Nephron progenitor cell (in vitro differentiated cells): ENCODE measurements around the gene LAMA4.
A peak's percentile ranks its signal among the peaks of the same experiment; 100 is the strongest.

Experiments
- DNase-seq: peaks from one replicate; pipeline ENCODE4 v3.0.0; 2021
- H3K27ac Mint-ChIP-seq: 2 replicates; pipeline ENCODE4 v1.8.0; 2021; ENCODE audit warnings: mild to moderate bottlenecking, moderate library complexity, mixed read lengths
- H3K27me3 Mint-ChIP-seq: 2 replicates; pipeline ENCODE4 v1.8.0; 2021; ENCODE audit warnings: mild to moderate bottlenecking, low read depth, mixed read lengths; ENCODE audit not compliant: poor library complexity
- H3K36me3 Mint-ChIP-seq: 2 replicates; pipeline ENCODE4 v1.8.0; 2021; ENCODE audit warnings: low read depth, mixed read lengths
- H3K4me1 Mint-ChIP-seq: 2 replicates; pipeline ENCODE4 v1.8.0; 2021; ENCODE audit warnings: mixed read lengths
- H3K4me3 Mint-ChIP-seq: 2 replicates; pipeline ENCODE4 v1.8.0; 2021; ENCODE audit warnings: mild to moderate bottlenecking, moderate library complexity, mixed read lengths
- H3K9me3 Mint-ChIP-seq: 2 replicates; pipeline ENCODE4 v1.8.0; 2021; ENCODE audit warnings: mild to moderate bottlenecking, moderate library complexity, mixed read lengths
- TF ChIP-seq, protein P1 (sequence below): fragments of 200-600 bp; sonication (generic); IDR thresholded peaks from 2 replicates; pipeline ENCODE4 v1.5.0; 2021; ENCODE audit warnings: antibody characterized with exemption

The LAMA4 gene

DNA sequence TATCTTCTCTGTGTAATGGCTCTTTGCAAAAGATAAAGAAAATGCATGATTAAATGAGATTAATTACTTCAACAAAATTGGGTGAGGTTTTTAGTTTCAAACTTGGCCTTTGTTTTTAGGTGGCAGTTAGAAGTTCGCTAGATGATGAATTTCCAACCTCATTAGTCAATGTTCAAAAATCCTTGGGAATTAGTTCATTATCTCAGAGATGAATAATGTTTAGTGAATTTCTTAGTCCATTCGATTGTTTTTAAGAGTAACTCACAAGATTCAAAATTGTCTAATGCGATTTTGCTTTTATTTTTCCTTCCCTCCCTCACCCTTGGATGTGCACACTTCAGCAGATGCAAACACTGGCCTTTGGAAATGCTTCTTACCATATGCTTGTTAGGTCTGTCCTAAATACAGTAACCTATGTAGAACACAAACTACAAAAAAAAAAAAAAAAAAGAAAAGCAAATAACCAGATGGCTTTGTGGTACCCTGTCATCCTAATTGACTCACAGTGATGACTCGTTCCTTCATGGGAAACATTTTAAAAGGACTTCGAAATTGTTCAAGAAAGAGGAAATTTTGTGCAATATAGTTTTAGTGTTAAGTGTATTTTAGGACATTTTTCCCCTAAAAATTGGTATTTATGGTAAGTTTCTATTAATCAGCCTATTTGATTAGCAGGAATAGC lies 100.3 kb downstream of the LAMA4 start:
- H3K27ac Mint-ChIP-seq, result no peak overlapping the region
- no peaks in the 10 kb centered on the region for H3K9me3 Mint-ChIP-seq
- H3K4me1 Mint-ChIP-seq, result peaks cover 35% of the 10 kb centered on the region
- no peak for DNase-seq
- TF ChIP-seq, protein P1, sequence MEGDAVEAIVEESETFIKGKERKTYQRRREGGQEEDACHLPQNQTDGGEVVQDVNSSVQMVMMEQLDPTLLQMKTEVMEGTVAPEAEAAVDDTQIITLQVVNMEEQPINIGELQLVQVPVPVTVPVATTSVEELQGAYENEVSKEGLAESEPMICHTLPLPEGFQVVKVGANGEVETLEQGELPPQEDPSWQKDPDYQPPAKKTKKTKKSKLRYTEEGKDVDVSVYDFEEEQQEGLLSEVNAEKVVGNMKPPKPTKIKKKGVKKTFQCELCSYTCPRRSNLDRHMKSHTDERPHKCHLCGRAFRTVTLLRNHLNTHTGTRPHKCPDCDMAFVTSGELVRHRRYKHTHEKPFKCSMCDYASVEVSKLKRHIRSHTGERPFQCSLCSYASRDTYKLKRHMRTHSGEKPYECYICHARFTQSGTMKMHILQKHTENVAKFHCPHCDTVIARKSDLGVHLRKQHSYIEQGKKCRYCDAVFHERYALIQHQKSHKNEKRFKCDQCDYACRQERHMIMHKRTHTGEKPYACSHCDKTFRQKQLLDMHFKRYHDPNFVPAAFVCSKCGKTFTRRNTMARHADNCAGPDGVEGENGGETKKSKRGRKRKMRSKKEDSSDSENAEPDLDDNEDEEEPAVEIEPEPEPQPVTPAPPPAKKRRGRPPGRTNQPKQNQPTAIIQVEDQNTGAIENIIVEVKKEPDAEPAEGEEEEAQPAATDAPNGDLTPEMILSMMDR, result no peak
- H3K36me3 Mint-ChIP-seq, result peaks cover 8% of the 10 kb centered on the region
- H3K4me3 Mint-ChIP-seq, result no peak overlapping the region
- peaks cover under 1% of the 10 kb centered on the region for H3K27me3 Mint-ChIP-seq

DNA sequence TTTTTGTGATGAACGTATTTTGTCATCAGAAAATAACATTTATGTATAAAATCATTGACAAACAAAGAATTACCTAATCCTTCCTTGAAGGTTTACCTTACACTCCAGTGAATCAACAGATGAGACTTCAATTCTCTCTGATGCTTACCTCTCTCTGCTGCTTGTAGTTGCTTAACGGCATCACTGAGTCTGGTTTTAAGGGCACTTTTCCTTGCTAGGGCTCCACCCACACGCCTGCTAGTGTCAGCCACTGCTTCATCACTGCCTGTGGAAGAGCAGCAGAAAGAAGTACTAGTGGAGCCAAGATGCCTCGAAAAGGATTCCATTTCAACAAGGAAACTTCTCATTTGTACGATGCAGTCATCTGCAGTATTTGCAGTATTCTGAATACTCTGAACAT lies 104.0 kb downstream of the LAMA4 start:
- DNase-seq, result no peak
- peaks cover 5% of the 10 kb centered on the region for H3K27me3 Mint-ChIP-seq
- TF ChIP-seq, protein P1, result no peak
- H3K4me1 Mint-ChIP-seq, result peaks cover 22% of the 10 kb centered on the region
- peaks cover 4% of the 10 kb centered on the region for H3K36me3 Mint-ChIP-seq
- no peak overlapping the region for H3K27ac Mint-ChIP-seq
- no peak overlapping the region for H3K4me3 Mint-ChIP-seq
- no peaks in the 10 kb centered on the region for H3K9me3 Mint-ChIP-seq

DNA sequence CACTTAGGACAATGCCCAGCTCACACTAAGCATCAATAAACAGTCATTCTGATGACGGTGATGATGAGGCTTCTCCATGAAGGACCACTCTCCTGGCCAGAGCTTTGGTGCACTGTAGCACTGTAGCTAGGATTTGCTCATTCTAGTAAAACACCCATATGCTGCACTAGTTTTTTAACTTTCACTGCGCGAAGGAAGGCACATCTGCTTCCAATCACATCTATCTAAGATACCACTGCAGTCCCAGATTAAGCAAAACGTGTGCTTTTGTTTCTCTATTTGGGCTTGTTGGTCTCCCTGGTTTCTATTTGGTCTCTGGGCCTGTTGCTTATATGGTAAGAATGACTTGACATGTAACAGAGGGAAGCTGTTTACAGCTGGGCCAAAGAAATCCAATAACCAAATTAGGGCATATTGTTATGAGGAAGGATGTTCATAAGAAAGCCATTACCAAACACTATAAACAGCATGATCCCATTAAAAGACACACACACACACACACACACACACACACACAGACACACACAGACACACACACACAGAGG lies 104.6 kb downstream of the LAMA4 start:
- peaks cover 4% of the 10 kb centered on the region for H3K36me3 Mint-ChIP-seq
- DNase-seq, result no peak
- H3K9me3 Mint-ChIP-seq, result no peaks in the 10 kb centered on the region

DNA sequence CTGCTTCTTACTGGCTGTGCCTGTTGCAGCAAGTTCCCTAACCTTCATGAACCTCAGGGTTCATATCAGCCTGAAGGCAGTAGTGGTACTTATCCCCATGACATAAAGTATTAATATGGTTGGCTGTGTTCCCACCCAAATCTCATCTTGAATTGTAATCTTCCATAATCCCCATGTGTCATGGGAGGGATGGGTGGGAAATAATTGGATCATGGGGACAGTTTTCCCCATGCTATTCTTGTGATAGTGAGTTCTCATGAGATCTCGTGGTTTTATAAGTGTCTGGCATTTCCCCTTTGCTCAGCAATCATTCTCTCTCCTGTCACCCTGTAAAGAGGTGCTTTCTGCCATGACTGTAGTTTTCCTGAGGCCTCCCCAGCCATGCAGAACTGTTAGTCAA lies 105.1 kb downstream of the LAMA4 start:
- Mint-ChIP-seq H3K27me3 (peaks cover 5% of the 10 kb centered on the region), H3K4me1 (peaks cover 16% of the 10 kb centered on the region), H3K27ac (peak overlapping the region; percentile 55), H3K9me3 (no peaks in the 10 kb centered on the region), H3K36me3 (peaks cover 4% of the 10 kb centered on the region), H3K4me3 (no peak overlapping the region)
- no peak for DNase-seq
- TF ChIP-seq, protein P1, result no peak

More for the DNA sequence above, 104.6 kb downstream of the LAMA4 start:
- Mint-ChIP-seq H3K27ac (peak overlapping the region; percentile 55), H3K4me3 (no peak overlapping the region), H3K27me3 (peaks cover 5% of the 10 kb centered on the region), H3K4me1 (peaks cover 21% of the 10 kb centered on the region)
- TF ChIP-seq, protein P1, result no peak

DNA sequence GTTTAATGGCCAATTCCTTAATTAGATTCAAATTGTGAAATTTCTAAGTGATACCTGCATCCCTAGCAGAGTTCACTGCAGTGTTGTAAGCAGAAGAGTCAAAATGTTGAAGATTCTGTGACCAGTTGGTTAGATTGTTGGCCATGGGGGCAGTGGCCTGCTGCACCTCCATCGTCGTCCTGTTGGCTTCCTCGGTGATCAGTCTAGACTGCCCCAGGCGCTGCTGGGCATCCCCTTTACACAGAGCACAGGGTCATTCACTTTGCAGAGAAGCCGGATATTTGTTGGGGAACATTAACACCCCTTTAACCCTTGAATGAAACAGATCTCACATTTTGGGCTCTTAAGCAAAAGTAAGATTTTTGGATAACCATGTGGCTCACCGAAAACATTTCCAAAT lies 106.3 kb downstream of the LAMA4 start:
- TF ChIP-seq, protein P1, result no peak
- Mint-ChIP-seq H3K4me1 (peaks cover 15% of the 10 kb centered on the region), H3K9me3 (no peaks in the 10 kb centered on the region), H3K27ac (no peak overlapping the region), H3K27me3 (peaks cover 9% of the 10 kb centered on the region), H3K4me3 (no peak overlapping the region), H3K36me3 (peaks cover 4% of the 10 kb centered on the region)
- DNase-seq, result no peak

DNA sequence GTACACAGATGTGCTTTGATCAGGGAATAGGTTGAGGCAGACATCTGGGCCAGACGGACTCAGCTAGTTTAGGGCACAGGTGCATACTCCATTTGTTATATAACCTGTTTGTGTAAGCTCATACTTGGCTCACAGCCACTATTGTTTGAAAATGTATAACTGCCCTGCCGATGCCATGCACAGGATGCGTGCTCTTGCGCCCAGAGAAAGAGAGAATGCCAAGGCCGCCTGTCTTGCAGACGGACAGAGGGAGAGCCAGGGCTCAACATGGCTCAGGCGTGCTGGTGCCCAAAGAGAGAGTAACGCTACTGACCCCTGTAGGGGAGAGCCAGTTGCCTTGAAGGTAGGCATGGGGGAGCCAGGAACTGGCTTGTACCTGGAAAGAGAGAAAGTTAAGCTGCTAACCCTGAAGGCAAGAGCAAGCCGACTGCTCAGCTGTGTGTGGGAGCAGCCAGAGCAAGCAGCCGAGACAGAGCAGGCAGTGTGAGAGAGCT lies 109.2 kb downstream of the LAMA4 start:
- no peaks in the 10 kb centered on the region for H3K9me3 Mint-ChIP-seq
- DNase-seq, result no peak
- H3K4me1 Mint-ChIP-seq, result peaks cover 9% of the 10 kb centered on the region
- H3K4me3 Mint-ChIP-seq, result no peak overlapping the region
- no peak overlapping the region for H3K27ac Mint-ChIP-seq
- H3K27me3 Mint-ChIP-seq, result peaks cover 9% of the 10 kb centered on the region
- peaks cover 21% of the 10 kb centered on the region for H3K36me3 Mint-ChIP-seq
- TF ChIP-seq, protein P1, result no peak
